IMR-90 (cell line): Measurements from ENCODE around the gene AMN. TPM values are rescaled to one million over a fixed set of nuclear protein-coding genes. Genes with fewer than 3 reads are reported as not detected.

Experiments
- ATAC-seq: fragments of 200-7000 bp; cut with Tn5 transposase; 2 replicates; pipeline ENCODE4 v1.9.1; 2020; ENCODE audit warnings: low read depth, mild to moderate bottlenecking, moderate library complexity
- BruUV-seq: library from RNA; stranded (reverse); fragments of 400-500 nt; replicated peaks from 2 replicates; lab custom pipeline; 2021; lab: Mats Ljungman, UMichigan
- CTCF ChIA-PET: fragments of 300-600 bp; formaldehyde crosslinking; extraction: SDS; loops from one replicate; lab custom pipeline; 2021; ENCODE audit warnings: antibody characterized with exemption; lab: Yijun Ruan, JAX
- POLR2A ChIA-PET: fragments of 300-600 bp; sonication (Branson Sonifier 250); formaldehyde crosslinking; loops from one replicate; lab custom pipeline; 2022; ENCODE audit warnings: antibody characterized with exemption; ENCODE audit not compliant: unreplicated experiment; lab: Charles Lee
- DNase-seq: peaks from one replicate; pipeline ENCODE4 v3.0.0; 2013
- H2AFZ ChIP-seq: replicated peaks from 2 replicates; pipeline ENCODE3; 2013; ENCODE audit warnings: low read length, mild to moderate bottlenecking; ENCODE audit not compliant: poor library complexity
- H2AK5ac ChIP-seq: 2 replicates; pipeline ENCODE4 v1.6.1; 2013; ENCODE audit warnings: low read depth, low read length, inconsistent platforms
- H2AK9ac ChIP-seq: replicated peaks from 2 replicates; pipeline ENCODE3; 2013; ENCODE audit warnings: mild to moderate bottlenecking, low read depth, low read length, moderate library complexity; ENCODE audit not compliant: poor library complexity
- H2BK120ac ChIP-seq: 2 replicates; pipeline ENCODE4 v1.6.1; 2013; ENCODE audit warnings: low read depth, low read length, inconsistent platforms
- H2BK15ac ChIP-seq: 3 replicates; pipeline ENCODE4 v1.6.1; 2013; ENCODE audit warnings: low read depth, low read length, inconsistent platforms
- H2BK20ac ChIP-seq: 2 replicates; pipeline ENCODE4 v1.6.1; 2013; ENCODE audit warnings: low read depth, mild to moderate bottlenecking, inconsistent platforms, low read length, moderate library complexity
- H2BK5ac ChIP-seq: 2 replicates; pipeline ENCODE4 v1.6.1; 2013; ENCODE audit warnings: mild to moderate bottlenecking, low read depth, low read length, inconsistent platforms; ENCODE audit not compliant: poor library complexity, severe bottlenecking
- H3K14ac ChIP-seq: replicated peaks from 2 replicates; pipeline ENCODE4 v1.6.1; 2013; ENCODE audit warnings: low read depth, low read length, inconsistent platforms
- H3K18ac ChIP-seq: 2 replicates; pipeline ENCODE4 v1.6.1; 2013; ENCODE audit warnings: low read depth, low read length, control low read depth
- H3K23ac ChIP-seq: 2 replicates; pipeline ENCODE4 v1.6.1; 2013; ENCODE audit warnings: low read depth, low read length, inconsistent platforms
- H3K27ac ChIP-seq: 2 replicates; pipeline ENCODE4 v1.5.1; 2013; ENCODE audit warnings: mild to moderate bottlenecking, control low read depth, low read length; ENCODE audit not compliant: insufficient read depth
- H3K27me3 ChIP-seq: 2 replicates; pipeline ENCODE4 v1.6.1; 2013; ENCODE audit warnings: low read length; ENCODE audit not compliant: control insufficient read depth, insufficient read depth
- H3K36me3 ChIP-seq: 2 replicates; pipeline ENCODE4 v1.6.1; 2013; ENCODE audit warnings: low read length, mixed read lengths; ENCODE audit not compliant: control insufficient read depth, insufficient read depth
- H3K4ac ChIP-seq: 2 replicates; pipeline ENCODE4 v1.6.1; 2013; ENCODE audit warnings: low read depth, low read length, inconsistent platforms
- H3K4me1 ChIP-seq: 2 replicates; pipeline ENCODE4 v1.6.1; 2013; ENCODE audit warnings: low read length, mixed read lengths; ENCODE audit not compliant: control insufficient read depth, insufficient read depth
- H3K4me2 ChIP-seq: 2 replicates; pipeline ENCODE4 v1.6.1; 2013; ENCODE audit warnings: low read depth, mild to moderate bottlenecking, control low read depth, low read length, moderate library complexity
- H3K4me3 ChIP-seq: 2 replicates; pipeline ENCODE4 v1.5.1; 2013; ENCODE audit warnings: low read depth, mild to moderate bottlenecking, control low read depth, low read length, moderate library complexity; ENCODE audit not compliant: insufficient read depth
- H3K56ac ChIP-seq: 2 replicates; pipeline ENCODE4 v1.6.1; 2013; ENCODE audit warnings: low read length, inconsistent platforms; ENCODE audit not compliant: insufficient read depth; ENCODE audit errors: extremely low read depth
- H3K79me1 ChIP-seq, 2 experiments: 2 replicates each; pipeline ENCODE4 v1.6.1; 2013; ENCODE audit warnings: low read length in 2 of 2, inconsistent platforms in 1 of 2, low read depth in 1 of 2
- H3K9ac ChIP-seq: 2 replicates; pipeline ENCODE4 v1.6.1; 2013; ENCODE audit warnings: low read depth, low read length, control low read depth
- H3K9me1 ChIP-seq: 2 replicates; pipeline ENCODE4 v1.6.1; 2013; ENCODE audit warnings: low read length, inconsistent platforms; ENCODE audit not compliant: insufficient read depth
- H3K9me3 ChIP-seq: 2 replicates; pipeline ENCODE4 v1.6.1; 2013; ENCODE audit warnings: low read length; ENCODE audit not compliant: control insufficient read depth, insufficient read depth
- H4K20me1 ChIP-seq: 2 replicates; pipeline ENCODE4 v1.6.1; 2013; ENCODE audit warnings: low read length, inconsistent platforms; ENCODE audit not compliant: insufficient read depth
- H4K5ac ChIP-seq: 2 replicates; pipeline ENCODE4 v1.6.1; 2013; ENCODE audit warnings: mild to moderate bottlenecking, low read depth, low read length, control low read depth
- H4K8ac ChIP-seq, 2 experiments: 2 replicates each; pipeline ENCODE4 v1.6.1; 2013; ENCODE audit warnings: low read depth in 2 of 2, low read length in 2 of 2, control low read depth in 1 of 2, inconsistent platforms in 1 of 2
- H4K91ac ChIP-seq: 2 replicates; pipeline ENCODE4 v1.6.1; 2013; ENCODE audit warnings: low read depth, low read length, inconsistent platforms; ENCODE audit not compliant: insufficient read depth
- BHLHE40 ChIP-seq: fragments of 150-350 bp; IDR thresholded peaks from 2 replicates; pipeline ENCODE4 v1.6.1; 2016; ENCODE audit warnings: mild to moderate bottlenecking, low read depth, low read length
- CHD1 ChIP-seq: IDR thresholded peaks from 2 replicates; pipeline ENCODE4 v1.6.1; 2012; ENCODE audit warnings: low read depth, low read length, improper control_type of control experiment
- FOS ChIP-seq: fragments of 150-350 bp; IDR thresholded peaks from 2 replicates; pipeline ENCODE4 v1.6.1; 2016; ENCODE audit warnings: low read depth, low read length
- MAFK ChIP-seq: IDR thresholded peaks from 2 replicates; pipeline ENCODE4 v1.6.1; 2012; ENCODE audit warnings: low read depth, low read length, improper control_type of control experiment
- MXI1 ChIP-seq: IDR thresholded peaks from 2 replicates; pipeline ENCODE4 v1.6.1; 2012; ENCODE audit warnings: low read depth, mild to moderate bottlenecking, low read length, moderate library complexity, borderline replicate concordance
- RAD21 ChIP-seq: IDR thresholded peaks from 2 replicates; pipeline ENCODE4 v1.6.1; 2012; ENCODE audit warnings: low read length, improper control_type of control experiment
- RCOR1 ChIP-seq: IDR thresholded peaks from 2 replicates; pipeline ENCODE4 v1.6.1; 2012; ENCODE audit warnings: mild to moderate bottlenecking, low read length, improper control_type of control experiment; ENCODE audit not compliant: insufficient replicate concordance
- RFX5 ChIP-seq: IDR thresholded peaks from 2 replicates; pipeline ENCODE4 v1.8.0; 2012; ENCODE audit warnings: low read depth, mild to moderate bottlenecking, low read length, moderate library complexity
- SMC3 ChIP-seq: fragments of 150-350 bp; IDR thresholded peaks from 2 replicates; pipeline ENCODE4 v1.6.1; 2016; ENCODE audit warnings: low read depth, mild to moderate bottlenecking, antibody characterized with exemption, low read length, moderate library complexity
- WGBS, 2 experiments: methylation state at CpG; one replicate each; pipeline versions ENCODE4 v1.1.5 to v1.1.7; 2013; ENCODE audit warnings: missing lambda C conversion rate in 2 of 2; ENCODE audit not compliant: insufficient read length in 1 of 2; ENCODE audit errors: extremely low coverage in 2 of 2; 5-methylcytosine and 5-hydroxymethylcytosine counted together
- dilution Hi-C: fragments of 300-500 bp; cut with HindIII; formaldehyde crosslinking; loops from one replicate; pipeline ENCODE4 v1.14.3; 2018; ENCODE audit warnings: low sequenced_read_pairs; ENCODE audit not compliant: unreplicated experiment
- in situ Hi-C: fragments of 300-500 bp; cut with MboI; formaldehyde crosslinking; loops from 3 replicates; pipeline ENCODE4 v1.14.3; 2019; ENCODE audit warnings: low sequenced_read_pairs, inconsistent platforms, mixed read lengths
- intact Hi-C: fragments of 100-400 bp; cut with micrococcal nuclease; formaldehyde crosslinking; loops from 2 replicates; pipeline ENCODE4 v1.10.0; 2022
- polyA plus RNA-seq, 3 experiments: library from polyadenylated mRNA; depleted of rRNA; stranded (reverse); fragments of >200 nt; gene quantifications; 2 replicates each; pipeline ENCODE4 v1.2.3, GENCODE V29; 2012; ENCODE audit warnings: low replicate concordance in 1 of 3
- total RNA-seq: library from RNA; depleted of rRNA; stranded (reverse); fragments of >200 nt; gene quantifications from 2 replicates; pipeline ENCODE4 v1.2.3, GENCODE V29; 2012
- TF ChIP-seq, protein P1 (sequence below): conservative IDR thresholded peaks from 2 replicates; pipeline ENCODE4 v1.5.1; 2012; ENCODE audit warnings: mild to moderate bottlenecking, low read depth, low read length, improper control_type of control experiment

The AMN gene
- total and polyA plus RNA-seq, 2 of the 4 experiments (the other 2 are of a cell fraction) = under 0.01 to 0.24 TPM

DNA sequence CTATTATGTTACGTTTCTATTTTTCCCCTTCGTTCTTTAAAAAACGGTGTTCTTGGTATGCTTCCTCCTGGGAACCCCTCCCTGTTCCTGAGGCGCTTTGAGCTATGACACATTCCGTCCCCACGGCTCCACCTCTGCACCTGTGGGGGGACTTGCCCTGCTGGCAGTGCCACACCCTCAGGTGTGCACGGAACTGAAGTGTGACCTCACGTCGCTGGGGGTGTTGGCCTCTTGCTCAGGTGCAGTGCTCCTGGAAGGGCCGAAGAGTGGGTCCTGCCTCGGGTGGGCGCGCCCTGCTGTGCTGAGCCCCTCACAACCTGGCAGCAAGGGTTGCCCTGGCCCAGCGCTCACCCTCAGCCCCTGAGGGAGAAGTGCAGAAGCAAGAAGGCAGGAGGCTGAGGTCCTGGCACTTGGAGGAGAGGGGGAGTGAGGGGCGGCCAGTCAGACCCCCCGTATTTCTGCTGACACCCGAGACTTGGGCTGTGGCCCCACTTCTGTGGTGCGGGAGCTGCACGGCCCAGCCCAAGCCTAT is 4.9 kb downstream of the AMN start:
- no peak overlapping the region for H3K4ac ChIP-seq
- no peak overlapping the region for H2BK15ac ChIP-seq
- H4K8ac ChIP-seq = no peak overlapping the region
- dilution Hi-C loops = no loop called here
- no peak overlapping the region for H2AK9ac ChIP-seq
- no peak overlapping the region for H4K91ac ChIP-seq
- no peak overlapping the region for H4K5ac ChIP-seq
- peaks cover 13% of the 10 kb centered on the region for H3K4me1 ChIP-seq
- in situ Hi-C loops = no loop called here
- no peak overlapping the region for H3K23ac ChIP-seq
- no peak overlapping the region for H3K4me3 ChIP-seq
- peaks cover 78% of the 10 kb centered on the region for H3K27me3 ChIP-seq
- no peak for ATAC-seq
- H2BK5ac ChIP-seq = no peak overlapping the region
- H2AFZ ChIP-seq = no peak overlapping the region
- 0 out of 2 replicates have a peak, but pooled peaks cover 5% of the 10 kb centered on the region for H3K9me3 ChIP-seq
- H3K4me2 ChIP-seq = no peak overlapping the region
- H3K56ac ChIP-seq = no peak overlapping the region
- H3K18ac ChIP-seq = no peak overlapping the region
- no peak overlapping the region for H2BK120ac ChIP-seq
- peaks cover 14% of the 10 kb centered on the region for H4K20me1 ChIP-seq
- peaks cover 9% of the 10 kb centered on the region; the same call in 1 of the 2 replicates for H3K36me3 ChIP-seq
- no peak overlapping the region for H3K14ac ChIP-seq
- BruUV-seq = no TSS peak
- ChIA-PET CTCF (no interaction called here), POLR2A (no interaction called here)
- no peak overlapping the region for H2BK20ac ChIP-seq
- TF ChIP-seq SMC3 (no peak), RFX5 (no peak), CHD1 (no peak), FOS (no peak), MAFK (no peak), MXI1 (no peak), BHLHE40 (no peak), RCOR1 (no peak), RAD21 (no peak)
- TF ChIP-seq, protein P1, sequence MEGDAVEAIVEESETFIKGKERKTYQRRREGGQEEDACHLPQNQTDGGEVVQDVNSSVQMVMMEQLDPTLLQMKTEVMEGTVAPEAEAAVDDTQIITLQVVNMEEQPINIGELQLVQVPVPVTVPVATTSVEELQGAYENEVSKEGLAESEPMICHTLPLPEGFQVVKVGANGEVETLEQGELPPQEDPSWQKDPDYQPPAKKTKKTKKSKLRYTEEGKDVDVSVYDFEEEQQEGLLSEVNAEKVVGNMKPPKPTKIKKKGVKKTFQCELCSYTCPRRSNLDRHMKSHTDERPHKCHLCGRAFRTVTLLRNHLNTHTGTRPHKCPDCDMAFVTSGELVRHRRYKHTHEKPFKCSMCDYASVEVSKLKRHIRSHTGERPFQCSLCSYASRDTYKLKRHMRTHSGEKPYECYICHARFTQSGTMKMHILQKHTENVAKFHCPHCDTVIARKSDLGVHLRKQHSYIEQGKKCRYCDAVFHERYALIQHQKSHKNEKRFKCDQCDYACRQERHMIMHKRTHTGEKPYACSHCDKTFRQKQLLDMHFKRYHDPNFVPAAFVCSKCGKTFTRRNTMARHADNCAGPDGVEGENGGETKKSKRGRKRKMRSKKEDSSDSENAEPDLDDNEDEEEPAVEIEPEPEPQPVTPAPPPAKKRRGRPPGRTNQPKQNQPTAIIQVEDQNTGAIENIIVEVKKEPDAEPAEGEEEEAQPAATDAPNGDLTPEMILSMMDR = no peak
- H3K79me1 ChIP-seq = no peaks in the 10 kb centered on the region
- DNase-seq = no peak
- intact Hi-C loops = no loop called here
- H3K9me1 ChIP-seq = 0 out of 2 replicates have a peak, but pooled peaks cover 5% of the 10 kb centered on the region
- H3K27ac ChIP-seq = no peak overlapping the region
- H3K9ac ChIP-seq = no peak overlapping the region
- WGBS, 2 experiments = 60% methylated on average over 16 of the region's 19 CpGs; no CpG with 5 or more reads in 1 of the 2 experiments
- no peak overlapping the region for H2AK5ac ChIP-seq
